GM19240 (cell line): ENCODE results near the gene TNKS2.
"Not testable (repeated sequence)": the region's sequence is repeated elsewhere in the genome, so short reads cannot be mapped to it uniquely, and the experiment has no call there.

Source experiments
- DNase-seq: peaks from one replicate; pipeline ENCODE4 v3.0.0; 2011; ENCODE audit warnings: low spot score; ENCODE audit not compliant: insufficient read length

The TNKS2 gene

DNA sequence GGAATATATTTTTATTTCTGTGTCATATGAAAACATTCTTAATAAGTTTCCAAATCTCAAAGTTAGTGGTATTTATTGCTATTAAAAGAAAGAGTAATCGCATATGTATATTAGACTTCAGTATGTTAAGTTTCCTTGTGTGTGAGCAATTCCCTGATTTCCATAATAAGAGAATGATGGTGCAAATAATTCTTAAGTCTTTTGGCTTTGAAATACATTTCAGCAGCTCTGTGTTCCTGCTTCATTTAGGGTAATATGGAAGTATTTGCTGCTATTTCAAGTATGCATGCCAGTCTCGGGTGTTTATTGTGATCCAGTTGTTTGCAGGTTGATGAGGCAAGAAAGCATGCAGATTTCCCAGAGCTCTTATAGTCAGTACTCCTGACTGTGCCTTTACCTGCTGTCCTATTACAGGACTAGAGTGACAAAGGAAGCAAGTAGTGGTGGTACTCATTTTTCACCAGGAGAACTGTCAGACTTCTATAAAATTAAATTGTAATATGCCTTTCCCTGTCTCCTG, 67.4 kb downstream of the TNKS2 start:
- no peak for DNase-seq

DNA sequence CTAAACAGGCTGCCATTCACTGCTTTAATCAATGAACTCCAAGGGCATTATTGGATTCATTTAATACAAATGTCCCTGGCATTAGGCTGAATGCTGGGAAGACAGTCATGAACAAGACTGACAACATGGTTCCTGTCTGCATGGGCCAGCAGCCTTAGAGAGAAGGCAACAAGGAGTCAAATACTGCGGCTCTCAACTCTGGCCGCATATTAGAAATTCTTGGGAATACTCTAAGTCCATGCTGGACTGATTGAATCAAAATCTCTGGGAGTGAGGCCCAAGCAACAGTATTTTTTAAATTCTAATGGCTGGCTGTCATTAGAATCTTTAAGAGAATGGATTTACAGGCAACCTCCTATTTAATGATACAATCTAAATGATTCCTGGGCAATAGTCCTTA, 76.9 kb downstream of the TNKS2 start:
- DNase-seq, result no peak

DNA sequence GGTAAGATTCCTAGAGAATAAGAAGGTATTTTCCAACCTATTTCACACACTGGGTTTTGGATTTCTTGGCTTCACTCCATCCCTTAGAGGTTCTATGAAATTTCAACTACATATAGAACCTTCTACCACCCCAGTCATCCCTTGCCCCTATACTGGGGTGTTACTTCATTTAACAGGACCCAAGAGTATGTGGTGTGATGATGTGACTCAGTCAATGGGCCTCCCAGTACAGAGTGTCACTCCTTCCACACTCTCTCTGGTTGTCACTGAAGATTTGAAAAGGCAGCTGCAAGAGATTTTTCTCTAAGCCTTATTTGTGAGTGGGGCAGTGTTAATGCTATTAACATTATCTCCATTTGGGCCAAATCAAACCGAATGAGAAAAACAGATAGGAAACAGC, 77.6 kb downstream of the TNKS2 start:
- no peak for DNase-seq

DNA sequence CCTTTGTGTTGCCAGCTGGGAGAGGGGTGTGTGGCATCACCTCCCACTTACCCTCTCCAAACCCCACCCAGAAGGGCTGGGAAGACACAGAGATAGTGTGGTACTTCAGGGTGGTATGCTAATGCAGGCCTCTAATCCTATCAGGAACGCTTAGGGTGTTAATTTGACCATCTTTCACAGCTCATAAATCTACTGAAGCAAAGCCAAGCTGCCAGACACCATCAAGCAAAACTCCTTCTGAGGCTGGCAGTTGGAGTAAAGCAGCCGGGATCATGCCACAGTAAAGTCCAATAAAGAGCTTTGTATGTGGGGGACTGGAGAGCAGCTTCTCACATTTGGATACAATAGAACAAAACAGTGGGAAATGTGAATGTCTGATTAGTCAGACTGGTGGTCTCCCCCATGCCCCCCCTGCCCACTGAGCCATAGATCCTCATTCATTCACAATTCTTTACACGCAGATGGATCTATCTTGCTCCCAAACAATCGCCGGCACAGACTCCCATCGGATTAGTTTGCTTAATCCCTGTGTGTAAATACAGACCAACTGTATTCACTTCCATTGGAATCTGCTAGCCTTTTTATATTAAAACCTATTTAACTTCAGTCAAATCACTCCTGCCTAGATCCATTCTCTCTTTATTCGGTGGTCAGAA, 81.4 kb downstream of the TNKS2 start:
- no peak for DNase-seq

DNA sequence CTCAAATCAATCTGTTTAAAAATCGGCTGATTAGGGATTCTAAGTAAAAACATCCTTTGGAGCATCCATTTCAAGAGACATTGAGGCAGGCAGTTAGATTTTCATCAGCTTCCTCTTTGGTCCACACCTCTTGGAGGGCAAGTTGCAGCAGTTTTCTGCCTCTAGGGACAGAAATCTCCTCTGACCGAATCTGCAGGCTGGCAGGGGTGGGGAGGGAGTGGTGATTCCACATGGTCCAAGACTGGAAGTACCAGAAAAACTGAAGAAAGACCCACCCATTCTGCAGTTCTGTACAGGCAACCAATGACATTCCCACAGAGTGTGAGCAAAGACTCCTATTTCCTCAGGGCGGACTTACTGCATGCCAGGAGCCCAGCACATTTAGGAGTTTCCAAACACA, 82.1 kb downstream of the TNKS2 start:
- no peak for DNase-seq

DNA sequence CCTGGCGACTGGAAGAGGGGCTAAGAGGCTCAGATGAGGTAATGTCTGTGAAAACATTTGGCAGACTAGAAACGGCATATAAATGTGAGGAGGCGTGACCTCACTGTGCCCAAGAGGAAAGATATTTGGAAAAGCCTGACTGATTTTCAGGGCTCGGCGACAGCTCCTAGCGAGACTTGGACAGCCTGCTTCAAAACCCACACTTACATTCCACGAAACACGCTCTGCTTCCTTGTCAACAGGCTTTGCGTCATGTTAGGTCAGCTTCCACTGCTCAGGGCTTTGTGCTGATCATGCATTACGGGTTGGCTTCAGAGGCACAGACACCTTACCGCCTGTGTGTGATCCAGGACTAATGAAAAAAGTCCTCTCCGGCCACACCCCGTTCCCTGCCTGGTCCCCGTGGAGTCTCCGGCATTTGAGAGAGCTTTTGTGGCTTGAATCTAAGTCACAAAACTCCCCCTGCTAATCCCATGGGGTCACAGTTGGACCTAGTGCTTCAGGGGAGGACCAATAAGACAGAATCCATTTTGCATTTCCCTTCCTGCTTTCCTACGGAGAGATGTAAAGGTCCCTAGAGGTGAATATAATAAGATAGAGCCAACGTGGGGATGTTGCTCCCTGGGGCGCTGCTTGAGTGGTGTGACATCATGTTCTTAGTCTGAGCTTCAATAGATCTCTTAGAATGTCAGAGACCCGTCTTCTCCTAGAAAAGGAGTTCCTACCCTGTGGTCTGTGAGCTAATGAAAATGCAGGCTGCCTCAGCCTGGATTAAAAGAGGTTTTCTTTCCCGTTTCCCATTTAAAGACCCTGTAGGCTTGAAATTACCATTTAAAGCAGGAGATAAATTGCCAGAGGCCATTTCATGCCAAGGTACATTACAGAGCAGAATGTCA, 85.6 kb downstream of the TNKS2 start:
- no peak for DNase-seq

DNA sequence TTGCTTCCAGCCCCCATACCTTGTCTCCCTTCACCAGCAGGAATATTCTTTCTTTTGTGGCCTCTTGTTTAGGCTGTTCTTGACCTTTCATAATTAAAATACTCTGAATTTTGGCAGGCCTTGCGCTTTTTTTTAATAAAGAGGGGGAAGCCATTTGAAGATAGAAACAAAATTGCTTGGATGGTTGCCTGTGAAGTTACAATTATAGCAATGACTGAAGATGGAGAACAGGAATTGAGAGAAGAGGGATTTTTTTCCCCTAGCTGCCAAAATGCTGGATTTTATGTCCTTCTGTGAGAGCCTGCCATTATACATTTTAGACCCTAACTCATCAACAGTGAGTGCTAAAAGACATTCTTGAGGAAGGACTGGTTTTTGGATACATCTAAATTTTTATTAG, 86.3 kb downstream of the TNKS2 start:
- DNase-seq, result no peak

DNA sequence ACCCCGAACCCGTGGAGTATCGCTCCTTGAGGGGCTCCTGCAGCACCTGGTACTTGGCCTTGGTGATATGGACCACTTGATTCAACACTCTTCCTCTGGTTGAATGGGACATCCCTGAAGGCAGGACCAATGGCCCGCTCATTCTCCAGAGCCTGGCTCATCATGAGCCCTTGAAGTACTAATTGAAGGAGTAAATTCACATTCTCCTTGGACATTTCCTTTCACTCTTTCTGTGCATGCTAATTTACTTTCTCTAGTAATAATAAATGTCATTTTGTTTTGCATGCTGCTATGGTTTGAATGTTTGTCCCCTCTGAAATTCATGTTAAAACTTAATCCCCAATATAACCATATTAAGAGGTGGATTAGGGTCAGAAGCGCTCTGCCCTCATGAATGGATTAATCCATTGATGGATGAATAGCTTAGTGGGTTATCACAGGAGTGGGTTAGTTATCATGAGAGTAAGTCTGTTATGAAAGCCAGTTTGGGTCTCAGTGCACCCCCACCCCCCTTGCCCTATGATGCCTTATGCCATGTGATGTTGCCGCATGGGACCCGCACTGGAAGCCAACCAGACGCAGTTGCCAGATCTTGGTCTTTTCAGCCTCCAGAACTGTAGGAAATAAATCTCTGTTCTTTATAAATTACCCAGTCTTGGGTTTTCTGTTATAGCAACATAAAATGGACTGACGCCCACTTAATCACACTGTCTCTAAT, 87.3 kb downstream of the TNKS2 start:
- DNase-seq, result no peak

DNA sequence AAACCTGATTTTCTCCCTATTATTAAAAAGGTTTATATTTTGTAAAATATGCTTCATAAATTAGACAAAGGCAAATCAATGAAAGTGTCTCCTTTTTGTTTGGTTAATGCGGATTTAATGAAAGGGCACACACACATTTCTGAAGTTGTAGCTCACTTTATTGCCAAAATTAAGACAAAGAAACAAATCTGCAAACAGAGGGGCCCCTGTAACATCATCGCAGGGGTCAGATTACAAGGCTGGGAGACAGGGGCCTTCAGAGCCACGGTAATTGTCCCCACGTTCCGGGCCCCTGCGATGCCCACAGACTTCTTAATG, 88.7 kb downstream of the TNKS2 start:
- no peak for DNase-seq

DNA sequence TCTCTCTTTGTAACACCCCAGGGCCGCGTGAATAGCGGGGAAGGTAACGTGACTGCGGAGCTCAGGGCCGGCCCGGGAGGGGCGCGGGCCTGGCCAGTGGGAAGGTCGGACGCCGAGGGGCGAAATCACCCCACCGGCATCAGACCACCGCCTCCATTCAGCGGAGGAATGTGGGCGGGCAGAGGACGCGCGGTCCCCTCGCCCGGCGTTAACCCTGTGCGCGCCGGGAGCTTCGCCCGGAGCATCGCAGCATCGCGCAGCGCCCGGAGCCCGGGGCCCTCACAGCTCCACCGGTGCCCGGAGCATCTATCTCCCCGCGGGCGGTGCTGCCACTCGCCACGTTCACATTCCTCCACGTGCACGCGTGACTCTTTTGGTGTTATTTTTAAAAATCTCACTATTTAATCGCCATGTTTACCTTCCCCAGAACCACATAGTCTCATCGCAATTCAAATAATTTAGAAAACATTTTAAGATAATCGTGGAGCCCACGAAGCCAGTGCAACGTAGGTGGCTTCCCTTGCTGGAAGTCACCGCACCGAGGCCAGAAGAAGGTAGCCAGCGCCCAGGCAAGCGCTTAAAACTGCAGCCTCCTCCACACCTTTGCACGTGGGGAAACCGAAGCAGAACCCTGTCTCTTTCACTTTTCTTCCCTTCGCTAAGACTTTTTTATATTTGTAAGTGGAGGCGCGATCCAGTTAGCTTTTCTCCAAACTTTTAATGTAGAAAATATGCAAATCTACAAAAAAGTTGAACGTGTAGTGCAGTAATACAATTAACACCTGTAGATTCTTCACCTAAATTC, 89.2 kb downstream of the TNKS2 start:
- DNase-seq, result no peak

DNA sequence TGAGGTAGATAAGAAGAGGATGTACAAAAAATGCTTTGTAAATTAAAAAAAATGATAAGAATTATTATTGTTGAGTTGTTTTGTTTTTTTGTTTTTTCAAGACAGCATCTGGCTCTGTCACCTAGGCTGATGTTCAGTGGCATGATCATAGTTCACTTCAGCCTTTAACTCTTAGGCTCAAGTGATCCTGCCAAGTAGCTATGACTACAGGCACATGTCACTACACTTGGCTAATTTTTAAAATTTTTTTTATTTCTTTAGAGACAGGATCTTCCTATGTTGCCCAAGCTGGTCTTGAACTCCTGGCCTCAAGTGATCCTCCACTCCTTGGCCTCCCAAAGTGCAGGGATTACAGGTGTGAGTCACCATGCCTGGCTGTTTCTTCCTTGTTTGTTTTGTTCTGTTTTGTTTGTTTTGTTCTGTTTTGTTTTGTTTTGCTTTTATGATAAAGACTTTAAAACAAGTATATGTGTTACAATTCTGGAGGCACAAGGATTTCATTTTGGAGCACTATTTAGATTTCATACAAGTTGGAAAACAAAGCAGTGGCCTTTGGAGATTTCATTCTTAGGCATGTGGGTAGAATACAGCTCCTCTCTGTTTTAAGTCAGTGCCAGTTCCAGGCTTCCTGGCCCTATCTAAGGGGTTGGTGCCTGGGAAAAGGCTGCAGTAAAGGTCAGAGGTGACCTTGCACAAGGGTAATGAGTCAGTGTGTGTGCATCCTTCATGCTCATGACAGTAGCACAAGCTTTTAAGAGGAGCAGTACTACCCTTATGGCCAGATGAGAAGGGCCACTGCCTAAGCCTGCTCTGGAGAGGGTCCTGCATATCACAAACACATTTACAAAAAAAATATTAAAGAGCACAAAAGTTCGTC, 93.1 kb downstream of the TNKS2 start:
- no peak for DNase-seq

DNA sequence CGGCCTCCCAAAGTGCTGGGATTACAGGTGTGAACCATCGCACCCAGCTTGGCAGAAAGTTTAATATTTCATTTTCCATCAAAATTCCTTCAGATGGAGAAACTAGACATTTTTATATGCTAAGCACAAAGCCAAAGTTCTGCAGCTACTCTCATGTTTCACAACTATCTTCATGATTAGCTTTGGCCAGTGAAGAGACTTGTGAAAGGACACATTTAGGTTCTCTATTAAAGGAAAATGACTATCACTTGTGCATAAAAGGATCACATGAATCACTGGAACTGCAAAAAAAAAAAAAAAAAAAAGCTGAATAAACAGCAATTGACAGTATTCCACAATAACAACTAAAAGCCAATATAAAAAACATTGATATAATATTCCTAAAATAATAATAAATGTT, 94.8 kb downstream of the TNKS2 start:
- no peak for DNase-seq

DNA sequence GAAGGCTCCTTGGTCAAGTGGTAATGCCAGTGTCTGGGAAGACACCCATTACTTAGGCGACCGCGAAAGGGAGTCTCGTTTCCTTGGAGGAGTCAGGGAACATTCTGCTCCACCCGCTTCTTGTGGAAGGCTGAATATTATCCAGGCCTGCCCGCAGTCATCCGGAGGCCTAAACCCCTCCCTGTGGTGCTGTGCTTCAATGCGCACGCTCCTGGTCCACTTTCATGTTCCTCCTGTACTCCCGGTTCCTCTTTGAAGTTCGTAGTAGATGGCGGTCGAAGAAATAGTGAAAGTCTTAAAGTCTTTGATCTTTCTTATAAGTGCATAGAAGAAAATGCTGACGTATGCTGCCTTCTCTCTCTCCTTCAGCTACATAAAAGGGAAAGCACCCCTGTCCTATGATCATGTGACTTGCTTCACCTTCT, 96.0 kb downstream of the TNKS2 start:
- not testable (repeated sequence) for DNase-seq

DNA sequence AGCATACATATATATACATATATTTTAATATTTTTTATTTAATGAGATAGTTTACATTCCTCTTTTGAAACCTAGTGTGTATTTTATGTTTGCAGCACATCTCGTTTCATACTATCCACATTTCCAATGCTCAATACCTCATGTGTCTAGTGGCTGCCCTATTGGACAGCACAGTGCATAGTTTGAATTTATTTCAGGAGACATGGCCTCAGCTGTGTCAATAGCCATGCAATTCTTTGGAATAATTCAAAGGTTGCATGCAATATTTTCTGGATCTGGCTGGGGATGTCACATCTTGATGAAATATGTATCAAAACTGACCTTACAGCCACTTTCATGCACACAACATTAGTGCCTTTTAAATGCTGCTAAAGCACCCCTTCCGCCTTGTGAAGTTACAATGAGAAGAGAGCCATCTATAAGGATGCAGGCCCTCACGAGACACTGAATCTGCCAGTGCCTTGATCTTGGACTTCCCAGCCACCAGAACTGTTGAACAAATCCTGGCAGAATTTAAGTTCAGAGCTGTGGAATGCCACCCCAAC, 98.1 kb downstream of the TNKS2 start:
- no peak for DNase-seq

DNA sequence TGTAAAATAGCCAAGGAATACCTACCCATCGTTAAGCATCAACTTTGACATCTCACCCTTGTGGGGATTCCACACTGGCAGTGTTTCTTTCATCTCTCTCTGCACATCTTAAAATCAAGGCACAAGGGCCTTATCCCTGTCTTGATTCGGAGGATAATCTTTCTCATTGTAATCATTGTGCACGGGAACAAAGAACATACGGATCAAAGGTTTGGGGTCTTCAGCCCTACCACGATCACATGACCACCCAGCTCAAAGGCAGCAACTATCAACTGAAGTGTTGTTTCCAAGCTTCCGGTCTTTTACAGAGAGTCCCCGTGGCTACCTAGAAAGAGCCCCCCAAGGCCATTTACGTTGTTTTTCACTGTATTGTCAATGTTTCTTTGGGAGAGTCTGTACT, 99.2 kb downstream of the TNKS2 start:
- no peak for DNase-seq

DNA sequence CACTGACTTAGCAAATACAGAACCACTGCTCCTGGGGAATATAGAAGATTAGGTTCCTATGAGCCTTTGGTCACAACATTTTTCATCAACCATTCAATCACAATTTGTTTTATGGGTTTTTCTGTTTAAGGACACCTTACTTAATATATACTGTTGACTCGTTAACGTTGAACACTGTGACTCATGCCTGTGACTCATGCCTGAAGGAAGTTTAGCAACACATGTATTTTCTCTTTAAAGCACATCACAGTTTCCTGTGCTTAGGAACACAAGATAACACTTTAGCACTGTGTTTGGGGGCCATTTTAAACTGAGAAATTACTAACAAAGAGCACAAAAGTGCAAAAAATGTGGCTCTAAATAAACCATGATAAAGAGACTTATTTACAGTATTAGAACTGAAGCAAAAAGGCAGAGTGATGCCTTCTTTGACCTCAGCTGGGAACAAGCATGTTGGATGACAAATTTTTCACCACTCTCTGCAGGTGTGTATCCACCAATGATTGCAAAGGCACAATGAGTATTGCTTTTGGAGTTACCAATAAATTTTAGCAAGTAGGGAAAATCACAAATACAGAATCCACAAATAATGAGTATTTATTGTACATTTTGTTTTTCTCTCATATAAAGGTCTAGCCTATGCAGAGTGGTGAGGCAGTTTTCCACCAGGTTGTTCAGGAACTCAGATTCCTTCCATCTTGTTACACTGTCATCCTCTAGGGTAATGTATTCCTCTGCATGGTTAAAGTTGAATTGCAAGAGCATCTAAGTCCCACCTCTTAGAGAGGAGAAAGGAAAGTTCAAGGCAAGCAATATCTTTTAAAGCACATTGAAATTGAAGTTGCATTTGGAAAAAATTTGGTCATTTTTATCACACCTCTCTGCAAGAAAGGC, 103.8 kb downstream of the TNKS2 start:
- no peak for DNase-seq

DNA sequence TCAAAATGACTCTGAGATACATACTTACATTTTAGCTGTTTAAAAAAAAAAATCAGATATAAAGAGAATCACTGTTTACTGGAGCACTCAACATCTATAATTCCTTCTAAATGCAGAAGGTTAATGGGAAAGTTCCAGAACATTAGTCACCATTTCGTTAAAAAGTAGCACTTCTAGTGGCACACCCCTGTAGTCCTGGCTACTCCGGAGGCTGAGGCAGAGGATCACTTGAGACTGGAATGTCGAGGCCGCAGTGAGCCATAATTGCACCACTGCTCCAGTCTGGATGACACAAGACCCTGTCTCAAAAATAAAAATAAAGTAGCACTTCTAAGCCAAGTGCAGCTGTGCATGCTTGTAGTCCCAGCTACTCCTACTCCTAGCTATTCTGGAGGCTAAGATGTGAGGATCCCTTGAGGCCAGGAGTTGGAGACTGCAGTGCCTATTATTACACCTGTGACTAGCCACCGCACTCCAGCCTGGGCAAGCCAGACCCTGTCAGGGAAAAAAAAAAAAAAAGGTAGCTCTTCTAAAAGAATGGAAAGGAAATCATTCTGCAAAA, 108.9 kb downstream of the TNKS2 start:
- DNase-seq, result no peak

DNA sequence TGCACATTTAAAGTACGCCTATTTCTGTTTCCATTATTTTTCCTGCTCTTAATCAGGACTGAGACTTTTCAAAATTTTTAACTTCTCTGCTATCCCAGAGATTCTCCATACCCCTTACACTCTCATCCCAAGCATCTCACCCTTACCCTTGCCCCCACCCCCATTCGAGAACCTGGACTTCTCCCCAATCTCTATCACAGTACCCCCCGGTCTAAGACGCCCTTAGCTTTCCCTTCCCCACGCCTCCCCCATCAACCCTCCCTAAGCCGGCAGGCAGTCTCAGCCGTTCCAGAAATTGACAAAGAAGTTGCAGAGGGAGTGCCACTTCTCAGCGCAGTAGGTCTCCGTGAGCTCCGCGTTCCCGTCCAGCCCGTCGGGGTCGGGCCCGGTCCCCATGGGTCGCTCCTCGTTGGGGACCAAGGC, 109.7 kb downstream of the TNKS2 start:
- no peak for DNase-seq
